ENCODE measurements around the gene NFS1. TPM values are rescaled to one million over a fixed set of nuclear protein-coding genes. Genes with fewer than 3 reads are reported as not detected.

Gene NFS1
- total RNA-seq, 4 donors from 2014 or later: 39.7 to 73.2 (median 47.3) TPM

GRCh38 chr20:35734777-35735649 lies 35.9 kb upstream of the NFS1 start:
- TF ChIP-seq CTCF (IDR thresholded peaks at IDR 0.05) (no peak), POLR2A (IDR thresholded peaks at IDR 0.05) (no peak), EP300 (IDR thresholded peaks at IDR 0.05) (no peak), POLR2AphosphoS5 (IDR thresholded peaks at IDR 0.05) (no peak)
- no peak for DNase-seq (ENCODE audit: low spot score in 2 of 2)
- peaks cover 90% of the 10 kb centered on the region for H3K4me1 ChIP-seq
- peaks cover 96% of the 10 kb centered on the region for H3K36me3 ChIP-seq
- no peak overlapping the region for H3K4me3 ChIP-seq
- no peak overlapping the region for H3K27ac ChIP-seq
- 63% methylated on average over 4 of the region's 4 CpGs for WGBS
- H3K9me3 ChIP-seq: no peaks in the 10 kb centered on the region
- H3K27me3 ChIP-seq: no peaks in the 10 kb centered on the region

- DNase-seq (ENCODE audit: low spot score in 2 of 2): no peak
- Histone ChIP-seq H3K27ac (no peak overlapping the region), H3K27me3 (no peaks in the 10 kb centered on the region), H3K4me1 (peaks cover 88% of the 10 kb centered on the region), H3K4me3 (no peak overlapping the region), H3K9me3 (no peaks in the 10 kb centered on the region), H3K36me3 (peaks cover 97% of the 10 kb centered on the region)
- TF ChIP-seq POLR2A (IDR thresholded peaks at IDR 0.05): no peak
- no peak for TF ChIP-seq POLR2AphosphoS5 (IDR thresholded peaks at IDR 0.05)
- TF ChIP-seq CTCF (IDR thresholded peaks at IDR 0.05): no peak
- no peak for TF ChIP-seq EP300 (IDR thresholded peaks at IDR 0.05)
Observed at GRCh38 chr20:35734374-35734773, 35.2 kb upstream of the NFS1 start.

GRCh38 chr20:35732644-35732982 lies 33.5 kb upstream of the NFS1 start:
- Histone ChIP-seq H3K27me3 (no peaks in the 10 kb centered on the region), H3K4me1 (peaks cover 71% of the 10 kb centered on the region), H3K27ac (no peak overlapping the region)

GRCh38 chr20:35731862-35732643 lies 32.9 kb upstream of the NFS1 start:
- H3K36me3 ChIP-seq: peaks cover 95% of the 10 kb centered on the region
- H3K4me3 ChIP-seq: no peak overlapping the region
- H3K27me3 ChIP-seq: no peaks in the 10 kb centered on the region
- H3K9me3 ChIP-seq: no peaks in the 10 kb centered on the region
- DNase-seq (ENCODE audit: low spot score in 2 of 2): no peak
- TF ChIP-seq CTCF (IDR thresholded peaks at IDR 0.05) (no peak), POLR2A (IDR thresholded peaks at IDR 0.05) (no peak), POLR2AphosphoS5 (IDR thresholded peaks at IDR 0.05) (no peak), EP300 (IDR thresholded peaks at IDR 0.05) (no peak)
- H3K4me1 ChIP-seq: peaks cover 71% of the 10 kb centered on the region
- no peak overlapping the region for H3K27ac ChIP-seq
- 87% methylated on average over 24 of the region's 24 CpGs for WGBS

More at GRCh38 chr20:35732644-35732982, 33.5 kb upstream of the NFS1 start:
- no peak for DNase-seq (ENCODE audit: low spot score in 2 of 2)
- H3K4me3 ChIP-seq: no peak overlapping the region
- no peak for TF ChIP-seq POLR2A (IDR thresholded peaks at IDR 0.05)
- no peak for TF ChIP-seq EP300 (IDR thresholded peaks at IDR 0.05)
- TF ChIP-seq CTCF (IDR thresholded peaks at IDR 0.05): no peak
- TF ChIP-seq POLR2AphosphoS5 (IDR thresholded peaks at IDR 0.05): no peak
- WGBS: 38% methylated on average over 1 of the region's 1 CpG
- H3K36me3 ChIP-seq: peaks cover 97% of the 10 kb centered on the region
- H3K9me3 ChIP-seq: no peaks in the 10 kb centered on the region

- DNase-seq (ENCODE audit: low spot score in 2 of 2): no peak
- 62% methylated on average over 2 of the region's 2 CpGs for WGBS
- peaks cover 65% of the 10 kb centered on the region for H3K4me1 ChIP-seq
- H3K27ac ChIP-seq: no peak overlapping the region
- H3K27me3 ChIP-seq: no peaks in the 10 kb centered on the region
- no peaks in the 10 kb centered on the region for H3K9me3 ChIP-seq
- no peak overlapping the region for H3K4me3 ChIP-seq
- H3K36me3 ChIP-seq: peaks cover 95% of the 10 kb centered on the region
- TF ChIP-seq POLR2A (IDR thresholded peaks at IDR 0.05): no peak
Observed at GRCh38 chr20:35731469-35731788, 32.3 kb upstream of the NFS1 start.
